Esophagus muscularis mucosa (tissue), 4 donors: ENCODE results near the gene EIF4G1. TPM values are rescaled to one million over a fixed set of nuclear protein-coding genes. Genes with fewer than 3 reads are reported as not detected.

Experiments used
- DNase-seq: peaks from one replicate; pipeline ENCODE4 v3.0.0-alpha.2; 2017; ENCODE audit errors: extremely low spot score
- H3K27ac ChIP-seq, 4 donors: fragments of 200-600 bp; sonication (generic); replicated peaks in 1 of 4; 1 replicate in 3 of 4; 2 replicates in 1 of 4; pipeline ENCODE4 v1.5.1; 2016 to 2019; ENCODE audit warnings: mild to moderate bottlenecking in 1 of 4
- H3K27me3 ChIP-seq, 4 donors: fragments of 200-600 bp; sonication (generic); one replicate each; pipeline versions ENCODE4 v1.5.1 to v1.6.0; 2016 to 2019
- H3K36me3 ChIP-seq, 4 donors: fragments of 200-600 bp; sonication (generic); one replicate each; pipeline ENCODE4 v1.5.1; 2016 to 2019
- H3K4me1 ChIP-seq, 4 donors: fragments of 200-600 bp; sonication (generic); one replicate each; pipeline ENCODE4 v1.5.1; 2016 to 2019
- H3K4me3 ChIP-seq, 4 donors: fragments of 200-600 bp; sonication (generic); 1 replicate in 2 of 4; 2 replicates in 2 of 4; pipeline ENCODE4 v1.5.1; 2016 to 2019; ENCODE audit warnings: mild to moderate bottlenecking in 4 of 4, moderate library complexity in 1 of 4
- H3K9me3 ChIP-seq, 4 donors: fragments of 200-600 bp; sonication (generic); 1 replicate in 3 of 4; 2 replicates in 1 of 4; pipeline ENCODE4 v1.5.1; 2016 to 2019
- EP300 ChIP-seq: sonication (generic); formaldehyde crosslinking; IDR thresholded peaks from one replicate; pipeline ENCODE4 v1.6.1; 2017; ENCODE audit warnings: antibody characterized with exemption
- POLR2A ChIP-seq: fragments of 450-650 bp; IDR thresholded peaks from one replicate; pipeline ENCODE4 v1.6.1; 2017; ENCODE audit warnings: antibody characterized with exemption, moderate library complexity, mild to moderate bottlenecking, low read depth
- POLR2AphosphoS5 ChIP-seq, 2 donors: sonication (generic); formaldehyde crosslinking; IDR thresholded peaks; one replicate each; pipeline ENCODE4 v1.6.1; 2017; ENCODE audit warnings: antibody characterized with exemption in 2 of 2
- WGBS: methylation state at CpG from one replicate; pipeline ENCODE4 v1.1.5; 2018; 5-methylcytosine and 5-hydroxymethylcytosine counted together
- intact Hi-C: fragments of 100-400 bp; cut with DNase I; formaldehyde crosslinking; loops from one replicate; pipeline ENCODE4 v1.15.1; 2023
- total RNA-seq, 4 donors: library from RNA; depleted of rRNA; stranded (reverse); fragments of >200 nt; gene quantifications; one replicate each; pipeline versions ENCODE4 v1.1.0 to v1.2.1, GENCODE V29; 2016
- TF ChIP-seq, protein P1 (sequence below), 3 experiments: fragments of 200-600 bp in 2 of 3; fragments of 450-650 bp in 1 of 3; sonication (generic) in 2 of 3; IDR thresholded peaks; one replicate each; pipeline ENCODE4 v1.5.1; 2017 to 2019; ENCODE audit warnings: antibody characterized with exemption in 3 of 3, mild to moderate bottlenecking in 2 of 3, moderate library complexity in 1 of 3

Gene EIF4G1
- total RNA-seq, 4 donors from 2014 or later = 291 to 418 (median 360) TPM

DNA sequence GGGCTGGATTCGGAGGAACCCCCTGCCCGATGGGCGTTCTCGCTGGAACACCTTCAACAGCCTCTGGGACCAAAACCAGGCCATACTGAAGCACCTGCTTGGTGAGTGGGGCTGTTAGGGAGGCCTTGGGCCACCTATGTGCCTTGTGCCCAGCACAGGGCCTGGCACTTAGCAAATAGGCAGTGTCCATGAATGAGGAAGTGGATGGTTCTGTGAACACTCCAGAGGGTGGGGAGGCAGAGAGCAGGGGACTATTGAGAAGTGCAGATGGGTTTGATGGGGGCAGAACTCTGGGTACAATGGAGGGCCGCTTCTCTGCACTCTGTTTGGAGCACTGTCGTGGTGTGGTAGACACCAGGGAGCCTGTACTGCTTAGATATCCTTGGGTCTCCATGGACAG, 37.0 kb upstream of the EIF4G1 start:
- intact Hi-C loops = no loop called here
- no peak overlapping the region for H3K27ac ChIP-seq
- no peak for DNase-seq
- WGBS = 92% methylated on average over 6 of the region's 6 CpGs
- no peaks in the 10 kb centered on the region for H3K36me3 ChIP-seq
- H3K4me3 ChIP-seq = no peak overlapping the region
- H3K9me3 ChIP-seq = no peaks in the 10 kb centered on the region
- peaks cover 0 to 10% (median 7%) of the 10 kb centered on the region in 4 donors for H3K4me1 ChIP-seq
- peaks cover 0 to 53% (median 16%) of the 10 kb centered on the region in 4 donors for H3K27me3 ChIP-seq
- TF ChIP-seq, protein P1, sequence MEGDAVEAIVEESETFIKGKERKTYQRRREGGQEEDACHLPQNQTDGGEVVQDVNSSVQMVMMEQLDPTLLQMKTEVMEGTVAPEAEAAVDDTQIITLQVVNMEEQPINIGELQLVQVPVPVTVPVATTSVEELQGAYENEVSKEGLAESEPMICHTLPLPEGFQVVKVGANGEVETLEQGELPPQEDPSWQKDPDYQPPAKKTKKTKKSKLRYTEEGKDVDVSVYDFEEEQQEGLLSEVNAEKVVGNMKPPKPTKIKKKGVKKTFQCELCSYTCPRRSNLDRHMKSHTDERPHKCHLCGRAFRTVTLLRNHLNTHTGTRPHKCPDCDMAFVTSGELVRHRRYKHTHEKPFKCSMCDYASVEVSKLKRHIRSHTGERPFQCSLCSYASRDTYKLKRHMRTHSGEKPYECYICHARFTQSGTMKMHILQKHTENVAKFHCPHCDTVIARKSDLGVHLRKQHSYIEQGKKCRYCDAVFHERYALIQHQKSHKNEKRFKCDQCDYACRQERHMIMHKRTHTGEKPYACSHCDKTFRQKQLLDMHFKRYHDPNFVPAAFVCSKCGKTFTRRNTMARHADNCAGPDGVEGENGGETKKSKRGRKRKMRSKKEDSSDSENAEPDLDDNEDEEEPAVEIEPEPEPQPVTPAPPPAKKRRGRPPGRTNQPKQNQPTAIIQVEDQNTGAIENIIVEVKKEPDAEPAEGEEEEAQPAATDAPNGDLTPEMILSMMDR (IDR thresholded peaks at IDR 0.05) = no peak
- TF ChIP-seq POLR2A = no peak
- TF ChIP-seq EP300 = no peak
- TF ChIP-seq POLR2AphosphoS5 (IDR thresholded peaks at IDR 0.05) = no peak

GRCh38 chr3:184282941-184283340, 31.5 kb upstream of the EIF4G1 start:
- intact Hi-C loops = no loop called here
- peaks cover 0 to 11% (median 0%) of the 10 kb centered on the region in 4 donors for H3K27me3 ChIP-seq
- H3K9me3 ChIP-seq = no peaks in the 10 kb centered on the region
- H3K36me3 ChIP-seq = no peaks in the 10 kb centered on the region
- TF ChIP-seq EP300 (no peak), POLR2AphosphoS5 (IDR thresholded peaks at IDR 0.05) (no peak)
- H3K4me3 ChIP-seq = no peak overlapping the region
- peaks cover 0 to 4% (median 0%) of the 10 kb centered on the region in 4 donors for H3K4me1 ChIP-seq
- no peak for DNase-seq
- 88% methylated on average over 4 of the region's 4 CpGs for WGBS
- H3K27ac ChIP-seq = no peak overlapping the region

GRCh38 chr3:184283681-184284080, 30.7 kb upstream of the EIF4G1 start:
- no peaks in the 10 kb centered on the region for H3K9me3 ChIP-seq
- H3K4me1 ChIP-seq = peaks cover 0 to 4% (median 0%) of the 10 kb centered on the region in 4 donors
- H3K36me3 ChIP-seq = no peaks in the 10 kb centered on the region
- no peak overlapping the region for H3K27ac ChIP-seq
- H3K4me3 ChIP-seq = no peak overlapping the region
- intact Hi-C loops = no loop called here
- WGBS = 91% methylated on average over 8 of the region's 8 CpGs
- DNase-seq = no peak
- TF ChIP-seq POLR2A (no peak), POLR2AphosphoS5 (IDR thresholded peaks at IDR 0.05) (no peak), EP300 (no peak)
- TF ChIP-seq, protein P1 (IDR thresholded peaks at IDR 0.05) = no peak
- peaks cover 0 to 7% (median 0%) of the 10 kb centered on the region in 4 donors for H3K27me3 ChIP-seq

- intact Hi-C loops = no loop called here
Measured at GRCh38 chr3:184284696-184285095, 29.7 kb upstream of the EIF4G1 start.

DNA sequence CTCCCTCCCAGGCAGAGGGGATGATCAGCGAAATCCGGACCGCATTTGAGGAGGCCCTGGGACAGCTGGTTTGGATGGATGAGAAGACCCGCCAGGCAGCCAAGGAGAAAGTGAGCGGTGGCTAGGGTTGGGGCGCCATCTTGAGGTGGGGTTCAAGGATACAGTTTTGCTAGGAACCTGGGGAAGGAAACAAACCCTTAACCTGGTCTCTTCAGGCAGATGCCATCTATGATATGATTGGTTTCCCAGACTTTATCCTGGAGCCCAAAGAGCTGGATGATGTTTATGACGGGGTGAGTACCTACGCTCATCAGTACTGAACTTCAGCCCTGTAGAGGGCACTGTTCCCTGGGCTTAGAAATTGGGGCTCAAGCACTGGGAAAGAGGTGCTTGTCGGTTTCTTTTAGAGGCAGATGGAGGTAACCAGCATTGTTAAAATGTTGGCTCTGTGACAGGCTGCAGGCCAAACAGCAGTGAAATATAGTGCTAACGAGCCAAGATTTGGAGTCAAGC, 24.9 kb upstream of the EIF4G1 start:
- H3K27ac ChIP-seq = no peak overlapping the region
- intact Hi-C loops = no loop called here
- H3K4me1 ChIP-seq = peaks cover 0 to 4% (median 0%) of the 10 kb centered on the region in 4 donors
- H3K4me3 ChIP-seq = no peak overlapping the region
- no peaks in the 10 kb centered on the region for H3K36me3 ChIP-seq
- H3K27me3 ChIP-seq = peaks cover 0 to 34% (median 0%) of the 10 kb centered on the region in 4 donors
- no peak for DNase-seq
- TF ChIP-seq, protein P1 (IDR thresholded peaks at IDR 0.05) = peak; percentile 39 to 54 (median 51)
- no peak for TF ChIP-seq EP300
- 9% methylated on average over 5 of the region's 10 CpGs for WGBS
- H3K9me3 ChIP-seq = no peaks in the 10 kb centered on the region

More at GRCh38 chr3:184284696-184285095, 29.7 kb upstream of the EIF4G1 start:
- no peaks in the 10 kb centered on the region for H3K9me3 ChIP-seq
- H3K27me3 ChIP-seq = peaks cover 0 to 13% (median 0%) of the 10 kb centered on the region in 4 donors
- WGBS = 15% methylated on average over 4 of the region's 4 CpGs
- TF ChIP-seq, protein P1 (IDR thresholded peaks at IDR 0.05) = no peak
- no peak for TF ChIP-seq POLR2AphosphoS5 (IDR thresholded peaks at IDR 0.05)
- TF ChIP-seq POLR2A = no peak
- no peak for TF ChIP-seq EP300
- no peak overlapping the region for H3K27ac ChIP-seq
- H3K4me1 ChIP-seq = peaks cover 0 to 4% (median 0%) of the 10 kb centered on the region in 4 donors
- DNase-seq = no peak
- no peaks in the 10 kb centered on the region for H3K36me3 ChIP-seq
- H3K4me3 ChIP-seq = no peak overlapping the region
